Activated T-helper 1 cell treated with Interleukin-2 at 50 U/mL for 16 hours (primary cell): Measurements from ENCODE around the gene PLCD1.

Experiments used
- DNase-seq: peaks from one replicate; pipeline ENCODE4 v3.0.0-alpha.2; 2020; ENCODE audit warnings: low read depth

PLCD1 gene

GRCh38 chr3:37964146-37964545 lies 65.3 kb downstream of the PLCD1 start:
- DNase-seq: no peak

- no peak for DNase-seq
Measured at GRCh38 chr3:37963635-37964034, 65.8 kb downstream of the PLCD1 start.

- DNase-seq: no peak
Measured at GRCh38 chr3:37963016-37963415, 66.4 kb downstream of the PLCD1 start.

DNA sequence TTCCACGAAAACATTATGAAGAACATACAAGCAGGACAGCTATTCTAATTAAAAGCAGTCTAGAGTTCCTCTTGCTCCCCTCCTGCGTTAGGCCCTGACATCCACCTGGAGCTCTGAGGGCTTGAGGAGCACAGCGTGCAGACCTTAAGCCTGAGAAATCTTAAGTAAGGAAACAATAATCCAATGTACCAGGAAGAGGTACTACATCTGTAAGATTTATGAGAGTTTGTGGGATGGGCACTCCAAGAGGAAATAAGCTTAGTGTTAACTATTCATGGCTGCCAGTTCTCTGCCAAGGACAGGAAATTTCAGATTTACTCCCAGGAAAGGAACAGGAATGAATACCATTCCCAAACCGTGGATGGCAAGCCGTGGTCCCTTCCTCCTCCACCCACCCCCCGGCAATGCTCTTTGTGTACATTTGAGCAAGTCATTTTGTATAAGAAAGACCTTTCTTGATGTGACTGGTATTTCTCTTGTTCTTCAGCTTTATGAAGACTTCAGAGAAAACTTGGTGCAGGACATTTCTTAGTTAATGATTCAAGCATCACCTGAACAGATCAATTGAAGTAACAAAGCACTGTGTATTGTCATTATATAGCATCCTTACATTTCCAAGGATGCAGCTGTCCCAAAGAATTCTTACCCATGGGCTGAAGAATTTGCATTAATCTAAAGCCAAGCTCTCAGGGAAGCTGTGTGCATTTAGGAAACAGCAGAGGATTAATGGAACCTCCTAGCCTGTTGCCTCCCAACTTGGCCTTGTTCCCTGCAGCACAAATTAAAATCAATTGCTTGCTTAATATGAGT lies 67.6 kb downstream of the PLCD1 start:
- no peak for DNase-seq

DNA sequence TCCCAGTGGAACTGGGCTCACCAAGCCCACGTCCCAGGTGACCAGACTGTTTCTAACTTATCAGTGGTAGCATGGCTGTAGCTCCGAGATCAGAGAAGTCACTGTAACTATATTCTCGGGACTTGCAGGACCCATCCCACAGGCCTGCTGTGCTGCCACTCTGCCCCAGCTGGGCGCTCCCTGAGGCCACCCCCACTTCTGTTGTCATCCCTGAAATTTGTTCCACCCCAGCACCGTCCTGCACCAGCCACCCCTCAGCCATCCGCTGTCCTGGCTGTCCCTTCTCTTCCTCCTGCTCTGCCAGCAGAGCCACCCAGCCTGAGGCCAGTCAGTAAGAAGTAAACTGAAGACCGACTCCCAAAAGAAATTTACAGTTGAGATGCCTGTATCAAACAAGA lies 71.9 kb downstream of the PLCD1 start:
- no peak for DNase-seq
